Measurements from ENCODE around the gene TCTN1. TPM values are rescaled to one million over a fixed set of nuclear protein-coding genes. Genes with fewer than 3 reads are reported as not detected.

The TCTN1 gene
- total and polyA plus RNA-seq, 2 of the 13 experiments (the other 11 are each of a cell fraction or from before 2014, with no cell fraction given) = 13.6 to 16.0 TPM

GRCh38 chr12:110565894-110566871 lies 47.7 kb upstream of the TCTN1 start (continued):
- no peak for TF ChIP-seq AKNA (CRISPR knock-in tag; IDR thresholded peaks at IDR 0.05; ENCODE audit: borderline replicate concordance)
- TF ChIP-seq RBFOX2 (IDR thresholded peaks at IDR 0.05; ENCODE audit: low read depth, low read length) = no peak
- no peak for TF ChIP-seq ZNF7 (CRISPR knock-in tag; IDR thresholded peaks at IDR 0.05)
- no peak for TF ChIP-seq ZNF879 (CRISPR knock-in tag; IDR thresholded peaks at IDR 0.05)
- TF ChIP-seq ZNF18 (CRISPR knock-in tag; IDR thresholded peaks at IDR 0.05; ENCODE audit: insufficient replicate concordance) = no peak
- no peak for TF ChIP-seq HNRNPLL (IDR thresholded peaks at IDR 0.05; ENCODE audit: low read depth, low read length, poor library complexity, severe bottlenecking)
- TF ChIP-seq ZFYVE20 (CRISPR knock-in tag; IDR thresholded peaks at IDR 0.05; ENCODE audit: borderline replicate concordance, low read depth) = no peak
- no peak for TF ChIP-seq ZFP36L1 (CRISPR knock-in tag; IDR thresholded peaks at IDR 0.05)
- 0 out of 2 replicates have a peak, but pooled peaks have one; percentile 38 for TF ChIP-seq RXRA (CRISPR knock-in tag; IDR thresholded peaks at IDR 0.05)
- no peak for TF ChIP-seq TBX3 (IDR thresholded peaks at IDR 0.05; ENCODE audit: borderline replicate concordance)
- no peak for TF ChIP-seq SKIL (CRISPR knock-in tag; IDR thresholded peaks at IDR 0.05; ENCODE audit: borderline replicate concordance)
